Tibial nerve (tissue), 4 donors: ENCODE measurements around the gene DGLUCY.

Experiments
- CTCF ChIP-seq, 5 experiments: fragments of 200-600 bp in 3 of 5; fragments of 450-650 bp in 2 of 5; sonication (generic) in 3 of 5; IDR thresholded peaks; one replicate each; pipeline ENCODE4 v1.5.1; 2016 to 2019; ENCODE audit warnings: antibody characterized with exemption in 5 of 5, mild to moderate bottlenecking in 3 of 5, moderate library complexity in 2 of 5
- EP300 ChIP-seq, 2 donors: sonication (generic); formaldehyde crosslinking; IDR thresholded peaks; one replicate each; pipeline ENCODE4 v1.6.1; 2017; ENCODE audit warnings: antibody characterized with exemption in 2 of 2, mild to moderate bottlenecking in 1 of 2

- TF ChIP-seq CTCF (IDR thresholded peaks at IDR 0.05) (no peak), EP300 (IDR thresholded peaks at IDR 0.05) (no peak)
These were observed 82.0 kb downstream of the DGLUCY start for GRCh38 chr14:91195881-91196280.
